HG02623 (cell line): ENCODE results near the gene RASGEF1C.

Source experiments
- ATAC-seq: cut with Tn5 transposase; IDR thresholded peaks from one replicate; pipeline ENCODE4 v1.9.1; 2021; ENCODE audit warnings: moderate library complexity; ENCODE audit not compliant: unreplicated experiment

Gene RASGEF1C

DNA sequence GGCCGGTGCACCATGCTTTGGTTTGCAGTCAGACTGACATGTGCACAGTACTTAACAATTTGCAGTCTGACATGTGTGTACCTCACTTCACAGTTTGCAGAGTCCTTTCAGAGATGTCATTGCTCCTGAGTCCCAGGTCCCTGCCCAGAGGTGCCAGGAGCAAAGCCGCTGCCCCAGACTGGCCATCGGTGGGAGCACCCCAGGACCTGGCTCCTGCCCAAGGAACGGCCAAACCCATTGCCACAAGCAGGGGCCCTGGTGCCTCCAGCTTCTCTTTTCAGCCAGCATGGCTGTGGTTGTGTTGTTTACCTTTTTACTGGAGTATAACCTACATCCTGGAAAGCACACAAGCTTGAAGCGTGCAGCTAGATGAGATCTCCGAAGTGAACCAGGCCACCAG is 28.6 kb downstream of the RASGEF1C start:
- no peak for ATAC-seq

DNA sequence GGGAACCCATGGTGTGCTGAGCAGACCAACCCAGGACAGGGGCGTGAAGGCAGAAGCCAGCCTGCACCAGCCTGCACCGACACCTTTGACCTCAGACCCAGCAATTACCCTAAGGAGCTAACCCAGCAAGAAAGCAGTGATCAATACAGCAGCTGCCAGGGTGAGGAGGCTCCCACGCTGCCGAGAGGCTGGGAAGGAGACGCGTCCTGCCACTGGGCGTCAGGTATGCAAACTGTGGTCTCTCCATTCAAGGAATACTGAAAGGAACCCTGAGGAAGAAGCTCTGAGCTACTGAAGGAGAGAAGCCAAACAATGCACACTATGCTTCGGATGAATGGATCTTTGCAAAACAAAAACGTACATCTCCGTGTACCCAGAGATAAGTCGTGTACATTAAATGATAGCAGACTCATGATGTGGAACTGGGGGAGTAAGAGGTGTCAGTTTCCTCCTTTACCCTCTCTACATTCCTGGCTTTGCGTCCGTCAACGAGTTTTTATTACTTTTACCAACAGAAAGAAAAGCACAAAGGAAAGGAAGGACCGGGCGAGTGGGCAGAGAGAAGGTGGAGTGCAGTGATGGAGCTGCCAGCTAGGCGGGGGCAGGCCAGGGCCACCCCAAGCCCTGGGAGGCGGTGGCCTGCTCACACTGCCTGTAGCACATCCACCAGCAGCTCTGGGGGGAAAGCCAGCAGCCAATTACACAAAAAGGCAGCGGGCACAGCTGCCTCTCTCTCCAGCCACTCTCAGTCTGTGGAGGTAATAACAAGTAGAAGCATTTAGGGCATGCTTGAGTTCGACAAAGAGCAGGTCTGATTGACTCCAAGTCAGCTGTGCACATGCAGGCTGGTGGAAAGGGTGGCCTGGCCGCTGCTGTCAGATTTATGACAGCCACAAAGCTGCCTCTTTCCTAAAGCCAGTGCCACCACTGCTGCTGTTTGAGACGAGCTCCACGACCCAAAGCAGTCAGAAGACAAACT is 29.3 kb downstream of the RASGEF1C start:
- no peak for ATAC-seq

DNA sequence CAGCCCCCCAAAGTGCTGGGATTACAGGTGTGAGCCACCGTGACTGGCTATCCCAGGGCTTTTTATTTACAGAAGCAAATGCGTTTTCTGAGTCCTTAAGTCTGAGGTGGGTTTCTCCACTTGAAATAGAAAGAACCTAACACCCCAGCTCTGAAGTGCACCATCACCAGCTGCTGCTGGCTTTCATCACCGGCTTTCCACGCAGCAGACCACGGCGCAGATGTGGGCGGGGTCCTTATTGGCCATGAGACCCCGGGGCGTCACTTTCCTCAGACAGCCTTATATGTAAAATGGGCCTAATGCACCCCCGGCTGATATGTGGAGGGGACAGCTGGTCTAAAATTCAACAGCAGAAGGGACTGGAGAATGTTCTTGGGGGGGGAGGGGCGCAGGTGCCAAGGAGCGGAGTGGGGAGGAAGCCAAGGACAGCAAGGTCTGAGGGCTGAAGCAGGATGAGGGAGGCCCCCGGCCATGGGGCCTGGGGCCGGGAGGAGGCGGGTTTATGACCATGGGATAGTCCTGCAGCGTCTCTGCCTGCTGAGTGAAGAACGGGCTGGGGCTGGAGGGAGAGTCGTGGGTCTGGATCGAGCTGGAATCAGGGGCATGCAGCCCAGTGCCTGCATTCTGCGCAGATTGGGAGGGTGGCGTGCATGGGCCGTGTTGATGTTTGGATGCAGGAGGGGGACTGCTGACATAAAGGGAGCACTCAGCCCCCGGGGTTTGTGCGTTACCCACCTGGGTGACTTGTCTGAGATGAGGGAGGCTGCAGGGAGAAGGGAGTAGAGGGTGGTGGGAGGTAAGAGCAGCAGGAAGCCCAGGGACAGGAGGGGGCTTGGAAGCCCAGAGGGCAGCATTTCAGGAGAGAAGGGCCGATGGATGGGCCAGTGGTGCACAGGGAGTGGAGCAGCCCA is 30.2 kb downstream of the RASGEF1C start:
- no peak for ATAC-seq

DNA sequence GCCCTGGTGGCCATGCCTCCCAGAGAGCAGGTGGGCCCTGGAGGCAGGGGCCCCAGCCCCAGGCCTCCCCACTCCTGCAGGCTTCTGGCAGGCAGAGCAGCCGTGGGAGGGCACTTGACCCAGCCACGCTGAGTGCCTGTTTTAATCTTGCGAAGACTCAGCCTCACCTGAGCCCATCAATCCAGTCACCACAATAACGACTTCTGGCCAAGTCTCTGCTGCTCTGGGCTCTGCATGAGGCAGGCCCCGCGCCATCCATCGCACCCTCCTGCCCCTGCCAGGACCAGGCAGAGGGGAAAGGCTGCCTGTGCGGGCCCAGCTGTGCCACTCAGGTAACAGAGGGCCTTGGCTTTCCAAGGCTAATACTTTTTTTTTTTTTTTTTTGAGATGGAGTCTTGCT is 32.8 kb downstream of the RASGEF1C start:
- ATAC-seq = no peak

DNA sequence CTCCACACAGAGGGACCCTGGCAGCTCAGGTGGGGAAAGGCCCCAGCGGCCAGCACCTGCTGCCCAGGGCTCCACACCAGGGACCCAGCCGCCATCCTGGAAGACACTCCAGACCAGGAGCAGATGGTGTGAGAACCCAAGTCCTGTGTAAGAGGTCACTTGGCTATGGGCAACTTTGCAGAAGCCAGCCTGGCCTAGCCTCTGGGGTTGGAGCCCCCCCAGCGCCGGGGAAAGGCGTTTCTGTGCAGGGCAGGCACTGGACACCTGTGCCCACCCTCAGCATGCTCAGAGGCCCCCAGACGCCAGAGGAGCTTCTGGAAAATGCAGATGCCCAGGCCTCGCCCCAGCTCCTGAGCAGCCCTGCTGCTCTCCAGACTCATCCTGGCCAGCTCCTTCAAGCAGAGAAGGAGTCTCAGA is 34.0 kb downstream of the RASGEF1C start:
- ATAC-seq = no peak

DNA sequence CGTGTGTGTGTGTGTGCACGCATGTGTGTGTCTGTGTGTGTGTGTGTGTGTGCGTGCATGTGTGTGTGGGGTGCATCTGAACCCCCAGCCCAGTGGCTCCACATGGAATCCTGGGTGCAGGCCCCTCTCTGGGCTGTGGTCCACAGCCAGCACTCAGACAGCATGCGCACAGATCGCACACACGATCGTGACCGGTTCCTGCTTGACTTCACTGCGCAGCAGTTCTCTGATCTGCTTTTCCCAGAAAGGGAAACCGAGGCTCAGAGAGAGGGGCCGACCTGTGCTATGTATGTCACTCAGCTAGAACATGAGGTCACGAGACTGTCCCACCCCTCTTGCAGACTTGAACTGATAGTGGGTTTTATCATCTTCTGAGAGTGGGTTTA is 34.4 kb downstream of the RASGEF1C start:
- ATAC-seq = no peak

DNA sequence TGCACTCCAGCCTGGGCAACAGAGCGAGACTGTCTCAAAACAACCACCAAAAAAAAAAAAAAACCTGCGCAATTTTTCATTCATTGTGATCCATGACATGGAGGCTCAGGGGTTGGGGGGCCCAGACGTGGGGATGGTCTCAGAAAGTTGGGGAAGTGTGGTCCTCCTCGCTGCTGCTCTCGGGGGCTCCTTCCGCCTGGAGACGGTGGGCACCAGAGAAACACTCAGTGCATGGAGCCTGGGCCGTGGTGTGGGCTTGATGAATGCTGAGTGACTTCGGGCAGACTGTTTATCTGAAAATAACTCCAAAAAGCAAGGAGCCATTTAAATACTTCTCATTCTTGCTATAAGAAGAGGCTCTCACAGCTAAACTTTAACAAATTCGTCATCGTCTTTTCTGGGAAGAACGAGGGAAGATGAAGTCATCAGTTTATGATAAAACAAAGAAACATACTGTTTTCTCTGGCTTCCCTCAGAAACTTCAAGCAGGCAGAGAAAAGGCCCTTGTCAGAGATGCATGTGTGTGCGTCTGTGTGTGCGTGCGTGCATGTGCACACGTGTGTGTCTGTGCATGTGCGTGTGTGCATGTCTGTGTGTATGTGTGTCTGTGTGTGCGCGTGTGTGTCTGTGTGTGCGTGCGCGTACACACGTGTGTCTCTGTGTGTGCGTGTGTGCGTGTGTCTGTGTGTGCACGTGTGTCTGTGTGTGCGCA is 35.0 kb downstream of the RASGEF1C start:
- no peak for ATAC-seq

DNA sequence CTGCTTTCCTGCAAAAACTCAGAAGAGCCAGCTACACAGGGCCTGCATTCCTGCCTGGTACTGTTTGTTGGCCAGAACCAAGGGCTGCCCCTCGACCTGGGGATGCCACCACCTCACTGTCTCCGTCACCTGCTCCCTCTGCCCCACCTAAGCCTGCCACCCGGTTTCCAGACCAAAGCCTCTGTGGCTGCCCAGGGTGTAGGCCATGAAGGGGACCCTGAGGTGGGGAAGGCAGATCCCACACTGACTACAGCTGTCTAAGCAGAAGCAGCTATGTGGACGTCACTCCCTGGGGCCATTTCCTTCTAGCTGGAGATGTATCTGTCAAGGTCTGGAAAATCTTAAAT is 35.8 kb downstream of the RASGEF1C start:
- ATAC-seq = no peak

DNA sequence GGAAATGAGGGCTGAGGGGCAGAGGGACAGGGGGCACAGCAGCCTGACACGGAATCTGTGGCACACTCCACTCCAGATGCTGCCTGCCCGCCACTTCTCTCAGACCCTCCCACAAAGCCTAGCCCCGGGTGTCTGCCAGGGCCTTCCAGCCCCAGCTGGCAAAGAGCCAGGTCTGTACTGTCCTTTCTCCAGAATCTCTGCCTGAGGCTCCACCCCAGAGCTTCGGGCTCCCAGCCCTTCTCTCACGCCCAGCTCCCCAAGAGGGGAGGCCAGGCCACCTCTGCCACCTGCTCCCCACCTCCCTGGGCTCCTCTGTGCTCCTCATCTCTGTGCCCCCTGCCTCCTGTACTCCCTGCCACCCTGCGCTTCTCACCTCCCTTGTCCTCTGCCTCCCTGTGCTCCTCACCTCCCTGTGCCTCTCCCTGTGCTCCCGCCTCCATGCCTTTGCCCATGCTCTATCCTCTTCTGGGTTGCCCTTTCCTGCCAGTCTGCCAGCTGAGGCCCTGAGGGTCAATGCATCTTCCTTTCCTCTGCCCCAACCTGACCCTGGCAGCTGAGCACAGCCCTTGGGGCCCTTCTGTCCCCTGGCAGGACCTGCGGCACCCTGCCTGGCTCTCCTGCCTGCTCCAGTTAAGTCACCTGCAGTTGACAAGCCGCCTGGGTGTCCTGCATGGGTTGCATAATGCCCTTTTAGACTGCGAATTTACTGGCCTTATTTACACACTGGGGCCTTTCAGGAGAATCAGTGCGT is 36.4 kb downstream of the RASGEF1C start:
- ATAC-seq = no peak

DNA sequence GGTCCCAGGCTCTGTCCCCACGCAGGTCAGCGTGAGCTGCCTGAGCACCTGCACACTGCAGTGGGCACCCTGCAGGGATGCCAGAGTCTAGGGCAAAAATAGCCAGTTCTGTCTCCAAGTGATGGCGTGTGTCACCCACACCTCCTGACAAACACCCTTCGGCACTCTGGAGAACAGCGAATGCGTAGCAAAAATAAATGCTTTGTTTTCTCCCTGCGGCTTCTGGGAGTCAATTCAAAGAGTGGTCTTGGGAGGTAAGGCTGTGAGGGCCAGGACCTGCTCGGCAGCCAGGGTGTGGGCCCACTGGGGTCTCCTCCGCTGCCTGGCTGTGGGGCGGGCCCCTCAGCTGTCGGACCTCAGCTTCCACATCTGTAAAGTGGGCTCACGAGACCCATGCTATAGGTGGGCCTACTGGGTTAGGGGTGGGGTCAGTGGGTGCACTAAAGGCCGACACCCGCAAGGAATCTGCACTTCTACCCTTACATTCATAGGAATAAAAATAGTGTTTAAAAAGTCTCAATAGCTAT is 37.4 kb downstream of the RASGEF1C start:
- ATAC-seq = no peak

DNA sequence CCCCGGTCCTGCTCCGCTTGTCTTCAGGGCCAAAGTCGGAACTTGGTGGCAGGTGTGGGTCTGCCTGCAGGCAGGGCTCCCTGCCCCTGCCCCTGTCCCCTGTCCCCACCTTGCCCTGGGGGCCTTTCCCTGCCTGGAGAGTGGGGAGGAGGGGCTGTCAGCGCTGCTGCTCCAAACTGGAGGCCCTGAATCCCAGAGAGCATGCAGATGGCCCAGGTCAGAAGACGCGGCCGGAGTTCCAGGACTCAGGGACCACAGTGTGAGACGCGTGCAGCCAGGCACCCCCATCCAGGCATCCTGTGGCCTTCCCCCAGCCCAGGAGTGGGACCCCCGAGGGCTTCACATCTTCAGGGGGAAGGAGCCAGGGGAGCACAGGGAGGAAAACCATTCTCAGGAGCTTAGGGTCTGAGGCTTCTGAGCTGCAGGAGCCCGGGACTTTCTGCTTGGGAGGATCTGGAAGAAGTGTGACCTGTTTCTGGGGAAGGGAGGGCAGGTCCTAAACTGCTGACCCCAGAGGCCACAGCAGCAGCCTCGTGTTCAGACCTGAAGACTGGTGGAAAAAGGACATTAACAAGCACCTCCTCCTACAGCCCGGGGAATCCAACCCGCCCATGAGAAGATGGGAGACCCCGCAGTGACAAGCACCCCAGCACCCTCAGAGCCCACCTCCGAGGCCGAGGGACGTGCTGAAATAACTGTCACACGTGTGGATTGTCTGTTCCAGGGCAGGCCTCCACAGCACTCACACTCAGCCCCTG is 38.0 kb downstream of the RASGEF1C start:
- no peak for ATAC-seq

DNA sequence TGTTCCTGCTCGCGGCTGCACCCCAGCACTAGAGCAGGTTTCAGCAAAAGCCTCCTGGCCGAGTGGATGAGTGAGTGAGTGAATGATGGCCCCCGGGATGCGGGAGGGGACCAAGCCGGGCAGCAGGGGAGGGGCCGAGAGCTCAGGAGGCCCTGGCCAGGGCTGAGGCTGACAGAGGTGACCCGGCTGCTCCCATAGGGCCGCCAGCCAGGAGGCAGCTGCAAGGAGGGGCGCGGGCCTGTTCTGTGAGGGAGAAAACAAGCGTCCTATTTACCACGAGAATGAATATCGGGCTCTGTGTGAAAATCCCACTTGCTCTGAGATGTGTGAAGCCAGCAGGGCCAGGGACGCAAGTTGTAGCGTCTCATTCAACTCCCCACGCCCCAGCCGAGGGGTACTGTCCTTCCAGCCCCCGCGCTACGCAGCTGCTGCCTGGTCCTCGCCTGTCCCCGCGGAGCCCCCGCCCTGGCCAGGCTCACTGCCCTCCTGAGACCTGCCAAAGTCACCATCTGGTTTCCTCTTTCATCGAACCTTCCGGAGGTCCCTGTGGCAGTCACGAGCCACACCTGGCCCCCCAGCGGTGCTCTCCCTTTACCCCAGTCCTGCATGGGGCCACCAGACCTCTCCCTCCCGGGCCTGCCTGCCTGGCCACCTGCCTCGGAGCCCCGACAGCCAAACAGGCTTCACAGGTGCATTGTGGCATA is 38.8 kb downstream of the RASGEF1C start:
- ATAC-seq = no peak

DNA sequence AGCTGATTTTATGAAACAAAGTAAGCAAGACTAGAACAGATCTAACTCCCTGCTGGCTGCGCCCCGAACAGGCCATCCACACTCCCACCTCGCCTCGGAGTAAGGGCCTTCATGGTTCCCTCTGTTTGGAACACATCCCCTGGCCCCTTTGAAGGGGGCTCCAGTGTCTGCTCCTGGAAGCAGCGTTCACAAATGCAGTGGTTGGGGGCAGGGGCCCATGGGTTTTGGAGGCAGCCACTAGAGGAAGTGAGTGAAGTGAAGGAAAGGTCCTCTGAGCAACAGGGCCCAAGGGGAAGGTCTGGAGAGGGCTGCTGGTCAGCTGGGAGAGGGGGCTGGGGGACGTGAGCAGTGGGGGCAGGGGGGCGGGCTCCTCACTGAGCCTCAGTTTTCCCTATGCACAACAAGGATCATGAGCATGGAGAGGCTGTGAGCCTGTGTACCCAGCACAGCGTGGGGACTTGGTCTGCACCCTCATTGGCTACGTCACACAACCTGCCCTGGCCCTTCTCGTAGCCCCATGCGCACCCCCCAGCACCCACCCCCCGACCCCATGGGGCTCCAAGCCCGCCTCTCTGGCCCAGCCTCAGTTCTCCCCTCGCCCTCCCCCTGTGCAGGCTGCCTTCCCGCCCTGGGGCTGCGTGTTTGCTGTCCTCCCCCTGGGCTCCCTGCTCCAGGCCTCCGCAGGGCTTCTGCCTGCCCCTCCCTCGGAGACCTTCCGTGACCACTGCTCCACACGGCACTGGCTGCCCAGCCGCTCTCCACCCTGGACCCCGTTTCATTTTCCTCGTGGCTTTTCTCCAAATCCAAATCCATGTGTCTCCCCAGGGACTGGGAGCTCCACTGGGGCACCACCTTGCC is 39.5 kb downstream of the RASGEF1C start:
- ATAC-seq = no peak

DNA sequence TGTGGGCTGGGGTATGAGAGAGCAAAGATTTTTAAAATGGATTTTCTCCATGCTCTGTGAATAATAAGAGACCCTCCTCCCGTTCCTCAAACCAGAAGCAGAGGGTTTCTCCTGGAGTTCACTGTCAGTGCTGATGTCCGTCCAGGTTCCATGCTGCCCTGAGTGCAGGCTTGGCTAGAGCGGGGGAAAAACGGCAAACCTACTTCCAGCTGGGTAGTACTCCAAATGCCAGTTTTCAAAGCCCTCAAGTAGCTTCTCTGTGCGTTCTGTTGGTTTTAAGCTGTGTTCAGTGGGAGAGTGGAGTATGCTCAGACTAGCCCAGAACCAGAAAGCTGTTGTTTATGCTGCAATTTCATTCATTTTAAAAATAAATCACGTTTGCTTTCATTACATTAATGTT is 40.3 kb downstream of the RASGEF1C start:
- ATAC-seq = no peak

DNA sequence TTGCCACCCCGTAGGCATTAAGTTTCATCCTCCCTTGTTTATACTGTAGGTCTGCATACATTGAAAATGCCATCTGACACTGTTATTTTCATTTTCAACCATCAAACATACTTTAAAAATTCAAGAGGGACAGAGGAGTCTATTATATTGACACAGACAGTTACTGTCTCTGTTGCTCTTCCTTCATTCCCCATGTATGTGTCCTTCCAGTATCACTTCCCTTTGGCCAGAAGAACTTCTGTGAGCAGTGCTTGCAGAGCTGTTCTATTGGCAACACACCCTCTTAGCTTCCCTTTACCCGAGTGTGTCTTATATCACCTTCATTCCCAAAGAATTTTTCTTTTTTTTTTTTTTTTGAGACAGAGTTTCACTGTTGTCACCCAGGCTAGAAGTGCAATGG is 42.8 kb downstream of the RASGEF1C start:
- ATAC-seq = no peak

DNA sequence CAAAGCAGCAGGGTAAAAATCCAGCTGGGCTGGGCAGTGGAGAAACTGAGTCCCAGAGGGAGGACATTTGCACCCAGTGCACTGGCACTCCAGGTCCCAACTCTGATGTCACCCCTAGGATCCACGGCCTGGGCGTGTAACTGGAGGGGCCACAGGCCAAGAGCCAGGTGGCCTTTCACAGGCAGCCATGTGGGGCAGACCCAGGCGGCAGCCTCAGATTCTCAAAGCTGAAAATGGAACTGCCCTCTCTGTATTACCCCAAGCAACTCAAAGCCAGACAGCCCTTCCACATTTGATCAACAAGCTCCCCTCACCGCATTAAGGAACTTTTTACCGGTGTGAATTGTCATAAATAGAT is 46.7 kb downstream of the RASGEF1C start:
- no peak for ATAC-seq

DNA sequence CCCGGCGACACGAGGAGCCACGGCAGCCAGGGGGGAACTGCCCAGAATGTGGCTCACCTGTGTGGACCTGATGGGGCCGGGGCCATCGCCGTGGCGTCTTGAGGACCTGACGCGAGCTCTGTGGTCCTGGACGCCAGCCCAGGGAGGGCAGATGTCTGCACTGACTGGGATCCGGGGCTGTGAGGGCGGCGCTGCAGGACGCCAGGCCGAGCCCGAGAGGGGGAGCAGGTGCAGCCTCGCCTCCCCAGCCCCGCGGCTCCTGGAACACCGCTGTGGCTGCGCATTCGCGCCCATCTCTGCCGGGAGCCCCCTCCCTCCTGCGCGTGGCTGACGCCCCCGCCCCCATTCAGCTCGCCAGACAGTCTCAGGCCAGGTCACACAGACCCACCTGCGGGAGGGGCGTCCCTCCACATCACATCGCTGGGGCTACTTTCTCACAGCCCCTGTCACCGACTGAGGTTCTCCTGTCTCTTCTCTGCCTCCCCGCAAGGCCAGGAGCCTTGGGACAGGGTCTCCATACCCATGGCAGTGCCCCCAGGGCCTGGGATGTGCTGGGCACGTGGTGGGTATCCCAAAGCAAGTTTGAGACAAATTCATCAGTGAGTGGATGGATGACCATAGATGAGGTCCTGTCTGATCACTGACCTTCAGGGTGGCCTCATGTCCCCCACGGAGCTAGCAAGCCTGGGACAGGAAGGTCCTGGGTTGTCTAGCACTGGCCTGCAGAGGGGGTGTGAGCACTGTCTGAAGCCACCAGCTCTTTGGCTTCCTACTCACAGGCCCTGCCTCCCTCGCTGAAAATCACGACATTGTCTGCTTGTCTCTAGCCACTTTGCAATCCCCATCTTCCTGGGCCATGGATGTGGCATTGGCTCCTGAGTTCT is 47.3 kb downstream of the RASGEF1C start:
- no peak for ATAC-seq
